Measurements from ENCODE around the gene DHRS7C. TPM values are rescaled to one million over a fixed set of nuclear protein-coding genes. Genes with fewer than 3 reads are reported as not detected.

The DHRS7C gene
- total and polyA plus RNA-seq, 11 donors = 1.8 to 71.2 (median 23.4) TPM

DNA sequence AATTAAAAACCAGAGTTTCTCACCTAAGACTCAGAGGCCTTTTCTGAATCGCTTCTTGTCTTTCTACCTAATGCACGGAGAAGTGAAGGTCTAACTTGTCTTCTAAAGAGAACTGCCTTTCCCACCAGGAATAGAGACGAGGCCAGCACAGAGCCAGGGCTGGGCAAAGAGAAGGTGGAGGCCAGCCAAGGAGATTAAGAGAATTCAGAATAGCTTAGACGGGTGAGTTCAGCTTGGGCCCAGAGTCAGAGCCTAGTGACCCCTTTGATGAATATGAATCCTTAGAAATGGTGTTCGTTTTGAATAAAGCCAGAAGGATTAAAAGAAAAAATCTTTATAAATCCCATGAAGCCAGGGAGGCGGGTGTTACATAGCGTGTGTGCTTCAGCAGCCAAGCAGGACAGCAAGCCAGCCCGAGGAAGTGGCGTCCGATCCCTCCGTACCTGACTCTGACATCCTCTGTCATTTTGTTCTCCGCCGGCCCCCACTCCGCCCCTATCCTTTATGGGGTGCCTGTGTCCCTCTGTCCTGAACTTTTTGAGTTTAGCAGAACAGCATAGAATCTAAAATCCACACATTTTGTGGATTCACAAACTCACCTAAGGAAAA, 23.0 kb upstream of the DHRS7C start:
- intact Hi-C loops (cut with DNase I) = no loop called here
- Histone ChIP-seq H3K36me3 (no peaks in the 10 kb centered on the region), H3K4me1 (peaks cover 0 to 24% (median 0%) of the 10 kb centered on the region in 12 donors), H3K27me3 (peaks cover 0 to 7% (median 0%) of the 10 kb centered on the region in 9 donors), H3K9me3 (no peaks in the 10 kb centered on the region), H3K4me3 (no peak overlapping the region), H3K27ac (no peak overlapping the region)
- TF ChIP-seq POLR2A (IDR thresholded peaks at IDR 0.05) = no peak
- TF ChIP-seq, protein P1, sequence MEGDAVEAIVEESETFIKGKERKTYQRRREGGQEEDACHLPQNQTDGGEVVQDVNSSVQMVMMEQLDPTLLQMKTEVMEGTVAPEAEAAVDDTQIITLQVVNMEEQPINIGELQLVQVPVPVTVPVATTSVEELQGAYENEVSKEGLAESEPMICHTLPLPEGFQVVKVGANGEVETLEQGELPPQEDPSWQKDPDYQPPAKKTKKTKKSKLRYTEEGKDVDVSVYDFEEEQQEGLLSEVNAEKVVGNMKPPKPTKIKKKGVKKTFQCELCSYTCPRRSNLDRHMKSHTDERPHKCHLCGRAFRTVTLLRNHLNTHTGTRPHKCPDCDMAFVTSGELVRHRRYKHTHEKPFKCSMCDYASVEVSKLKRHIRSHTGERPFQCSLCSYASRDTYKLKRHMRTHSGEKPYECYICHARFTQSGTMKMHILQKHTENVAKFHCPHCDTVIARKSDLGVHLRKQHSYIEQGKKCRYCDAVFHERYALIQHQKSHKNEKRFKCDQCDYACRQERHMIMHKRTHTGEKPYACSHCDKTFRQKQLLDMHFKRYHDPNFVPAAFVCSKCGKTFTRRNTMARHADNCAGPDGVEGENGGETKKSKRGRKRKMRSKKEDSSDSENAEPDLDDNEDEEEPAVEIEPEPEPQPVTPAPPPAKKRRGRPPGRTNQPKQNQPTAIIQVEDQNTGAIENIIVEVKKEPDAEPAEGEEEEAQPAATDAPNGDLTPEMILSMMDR (IDR thresholded peaks at IDR 0.05) = no peak
- 61 to 78% (median 70%) methylated on average over 14 of the region's 14 CpGs for WGBS, 4 donors
- peak in 3 of 4 donors; percentile 40 to 53 (median 45) for ATAC-seq
- no peak for DNase-seq

GRCh38 chr17:9813166-9813565, 21.8 kb upstream of the DHRS7C start:
- Histone ChIP-seq H3K4me1 (peaks cover 0 to 24% (median 0%) of the 10 kb centered on the region in 12 donors), H3K27ac (no peak overlapping the region), H3K27me3 (peaks cover 0 to 11% (median 0%) of the 10 kb centered on the region in 9 donors), H3K9me3 (no peaks in the 10 kb centered on the region), H3K36me3 (no peaks in the 10 kb centered on the region), H3K4me3 (no peak overlapping the region)
- TF ChIP-seq, protein P1 (IDR thresholded peaks at IDR 0.05) = no peak
- no peak for TF ChIP-seq POLR2A (IDR thresholded peaks at IDR 0.05)
- ATAC-seq (no peak), DNase-seq (no peak)
- intact Hi-C loops (cut with DNase I) = no loop called here
- WGBS, 4 donors = 65 to 82% (median 73%) methylated on average over 9 of the region's 9 CpGs

GRCh38 chr17:9811537-9811936, 20.1 kb upstream of the DHRS7C start:
- no peaks in the 10 kb centered on the region for H3K9me3 ChIP-seq
- H3K27me3 ChIP-seq = peaks cover 0 to 11% (median 0%) of the 10 kb centered on the region in 9 donors
- intact Hi-C loops (cut with DNase I) = no loop called here
- no peaks in the 10 kb centered on the region for H3K36me3 ChIP-seq
- peak; percentile 82 to 90 (median 88) for ATAC-seq
- DNase-seq = peak in 2 of 5 donors; percentile 41 to 52
- TF ChIP-seq POLR2A (IDR thresholded peaks at IDR 0.05) = no peak
- TF ChIP-seq, protein P1 (IDR thresholded peaks at IDR 0.05) = no peak
- peaks cover 0 to 24% (median 0%) of the 10 kb centered on the region in 12 donors for H3K4me1 ChIP-seq
- 26 to 48% (median 31%) methylated on average over 11 of the region's 11 CpGs for WGBS, 4 donors
- no peak overlapping the region for H3K27ac ChIP-seq
- no peak overlapping the region for H3K4me3 ChIP-seq

- 85 to 94% (median 89%) methylated on average over 5 of the region's 5 CpGs for WGBS, 4 donors
- no peak overlapping the region for H3K27ac ChIP-seq
- ATAC-seq = no peak
These were observed 19.7 kb upstream of the DHRS7C start for GRCh38 chr17:9811086-9811485.

More at GRCh38 chr17:9811086-9811485, 19.7 kb upstream of the DHRS7C start:
- TF ChIP-seq, protein P1 (IDR thresholded peaks at IDR 0.05) = no peak
- TF ChIP-seq POLR2A (IDR thresholded peaks at IDR 0.05) = no peak
- H3K4me3 ChIP-seq = no peak overlapping the region
- H3K9me3 ChIP-seq = no peaks in the 10 kb centered on the region
- peaks cover 0 to 13% (median 0%) of the 10 kb centered on the region in 9 donors for H3K27me3 ChIP-seq
- intact Hi-C loops (cut with DNase I) = no loop called here
- DNase-seq = no peak
- peaks cover 0 to 24% (median 0%) of the 10 kb centered on the region in 12 donors for H3K4me1 ChIP-seq
- H3K36me3 ChIP-seq = no peaks in the 10 kb centered on the region

Measured in heart left ventricle (tissue), 16 donors.